HEK293 (cell line): Measurements from ENCODE around the gene SPATA6L.

Source experiments
- CTCF ChIP-seq: fragments of 450-650 bp; formaldehyde crosslinking; IDR thresholded peaks from 2 replicates; pipeline ENCODE4 v1.5.1; 2016; ENCODE audit warnings: missing biosample characterization, missing genetic modification characterization
- HOXA7 ChIP-seq: sonication (generic); formaldehyde crosslinking; IDR thresholded peaks from 2 replicates; pipeline ENCODE4 v1.8.1; 2022; ENCODE audit warnings: missing genetic modification reagents, borderline replicate concordance
- KLF10 ChIP-seq: fragments of 450-650 bp; IDR thresholded peaks from 2 replicates; pipeline ENCODE4 v1.5.1; 2018; ENCODE audit warnings: missing biosample characterization, mild to moderate bottlenecking, missing genetic modification characterization
- PBX3 ChIP-seq: sonication (generic); formaldehyde crosslinking; IDR thresholded peaks from 2 replicates; pipeline ENCODE4 v1.8.1; 2022; ENCODE audit warnings: mild to moderate bottlenecking, moderate library complexity, missing genetic modification reagents
- REST ChIP-seq: fragments of 450-650 bp; formaldehyde crosslinking; IDR thresholded peaks from 2 replicates; pipeline ENCODE4 v1.5.1; 2016; ENCODE audit warnings: missing biosample characterization, missing genetic modification characterization
- ZNF202 ChIP-seq: fragments of 450-650 bp; formaldehyde crosslinking; IDR thresholded peaks from 2 replicates; pipeline ENCODE4 v1.5.1; 2016; ENCODE audit warnings: missing biosample characterization, missing genetic modification characterization, borderline replicate concordance
- ZNF211 ChIP-seq: fragments of 450-650 bp; formaldehyde crosslinking; IDR thresholded peaks from 2 replicates; pipeline ENCODE4 v1.5.1; 2016; ENCODE audit warnings: low read depth, missing biosample characterization, missing genetic modification characterization
- ZNF24 ChIP-seq: fragments of 450-650 bp; formaldehyde crosslinking; IDR thresholded peaks from 2 replicates; pipeline ENCODE4 v1.5.1; 2016; ENCODE audit warnings: missing biosample characterization, missing genetic modification characterization
- ZNF558 ChIP-seq: fragments of 450-650 bp; formaldehyde crosslinking; IDR thresholded peaks from 2 replicates; pipeline ENCODE4 v1.5.1; 2016; ENCODE audit warnings: missing biosample characterization, missing genetic modification characterization
- ZNF571 ChIP-seq: fragments of 450-650 bp; formaldehyde crosslinking; IDR thresholded peaks from 2 replicates; pipeline ENCODE4 v1.5.0; 2017; ENCODE audit warnings: missing biosample characterization, missing genetic modification characterization
- ZNF670 ChIP-seq: fragments of 450-650 bp; formaldehyde crosslinking; IDR thresholded peaks from 2 replicates; pipeline ENCODE4 v1.5.1; 2016; ENCODE audit warnings: missing biosample characterization, missing genetic modification characterization, low read depth

DNA sequence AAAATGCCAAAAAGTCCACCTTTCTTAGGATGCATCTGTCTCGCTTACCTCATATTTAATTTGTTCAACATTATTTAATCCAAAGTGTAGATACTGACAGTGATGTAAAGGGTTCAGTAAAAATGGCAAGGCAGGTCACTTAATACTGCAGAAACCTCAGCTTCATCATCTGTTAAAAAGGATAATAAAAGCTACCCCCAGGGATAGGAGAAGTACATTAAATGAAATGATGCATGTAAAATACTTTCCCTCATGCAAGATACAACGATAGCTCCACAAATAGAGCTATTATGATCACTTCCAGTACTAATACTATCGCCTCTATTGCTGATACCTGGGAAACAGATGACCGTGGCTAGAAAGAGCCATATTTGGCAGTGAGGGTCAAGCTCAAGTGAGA lies 93.1 kb downstream of the SPATA6L start:
- TF ChIP-seq ZNF558 (tag by site-specific recombination), result no peak
- TF ChIP-seq ZNF670 (tag by site-specific recombination), result no peak
- no peak for TF ChIP-seq CTCF (tag by site-specific recombination)
- no peak for TF ChIP-seq ZNF571 (tag by site-specific recombination)
- TF ChIP-seq REST, result no peak
- no peak for TF ChIP-seq ZNF211 (tag by site-specific recombination)
- no peak for TF ChIP-seq PBX3 (CRISPR knock-in tag)
- no peak for TF ChIP-seq KLF10 (tag by site-specific recombination)
- TF ChIP-seq HOXA7 (CRISPR knock-in tag), result no peak
- TF ChIP-seq ZNF202 (tag by site-specific recombination), result no peak
- no peak for TF ChIP-seq ZNF24
